HCT116 (cell line): ENCODE data around the gene TMEM139. TPM values are rescaled to one million over a fixed set of nuclear protein-coding genes. Genes with fewer than 3 reads are reported as not detected.

Experiments used
- ATAC-seq: fragments of 200-7000 bp; cut with Tn5 transposase; 2 replicates; pipeline ENCODE4 v1.9.1; 2020; ENCODE audit warnings: mild to moderate bottlenecking, moderate library complexity
- BruUV-seq: library from RNA; stranded (reverse); fragments of 400-500 nt; replicated peaks from 2 replicates; lab custom pipeline; 2021; lab: Mats Ljungman, UMichigan
- CTCF ChIA-PET: fragments of 300-600 bp; sonication (Branson Sonifier 250); formaldehyde crosslinking; loops from one replicate; lab custom pipeline; 2021; ENCODE audit warnings: antibody characterized with exemption; lab: Charles Lee
- POLR2A ChIA-PET: fragments of 300-600, 350-600 bp; sonication (Branson Sonifier 250); formaldehyde crosslinking; loops from one replicate; lab custom pipeline; 2021; ENCODE audit warnings: antibody characterized with exemption; lab: Charles Lee
- RAD21 ChIA-PET, 2 experiments: fragments of 300-600 bp; sonication (Branson Sonifier 250); formaldehyde crosslinking; loops; one replicate each; lab custom pipeline; 2023; ENCODE audit warnings: low total read pairs in 2 of 2; ENCODE audit not compliant: uncharacterized antibody in 2 of 2, unreplicated experiment in 2 of 2, low non-redundant PET in 1 of 2; lab: Charles Lee
- DNase-seq: peaks from one replicate; pipeline ENCODE4 v3.0.0-alpha.2; 2010; ENCODE audit warnings: low read depth, low spot score
- H2AFZ ChIP-seq: fragments of 200-600 bp; shearing (Covaris generic), sonication (generic); 2 replicates; pipeline ENCODE4 v1.6.1; 2017; ENCODE audit warnings: low read depth, mixed run types, mixed read lengths, antibody characterized with exemption, low read length; ENCODE audit not compliant: poor library complexity, severe bottlenecking
- H3K27ac ChIP-seq: 2 replicates; pipeline ENCODE4 v1.5.1; 2012; ENCODE audit warnings: low read depth, low read length
- H3K27me3 ChIP-seq: fragments of 200-600 bp; sonication (generic); 2 replicates; pipeline ENCODE4 v1.6.1; 2016; ENCODE audit warnings: mixed run types, low read length, mixed read lengths; ENCODE audit not compliant: insufficient read depth
- H3K36me3 ChIP-seq, 2 experiments: fragments of 200-500 bp in 1 of 2; fragments of 200-600 bp in 1 of 2; sonication (Bioruptor generic) in 1 of 2; sonication (generic) in 1 of 2; 2 replicates each; pipeline versions ENCODE4 v1.5.1 to v1.6.1; 2014 to 2016; ENCODE audit warnings: low read length in 2 of 2, inconsistent platforms in 1 of 2, mixed read lengths in 1 of 2, mixed run types in 1 of 2; ENCODE audit not compliant: insufficient read depth in 2 of 2, control insufficient read depth in 1 of 2
- H3K4me1 ChIP-seq, 2 experiments: fragments of 200-600 bp in 1 of 2; sonication (generic) in 1 of 2; 2 replicates each; pipeline versions ENCODE4 v1.5.1 to v1.6.1; 2012 to 2017; ENCODE audit warnings: low read length in 2 of 2, inconsistent platforms in 1 of 2, mild to moderate bottlenecking in 1 of 2, mixed read lengths in 1 of 2, mixed run types in 1 of 2, moderate library complexity in 1 of 2; ENCODE audit not compliant: insufficient read depth in 2 of 2, control insufficient read depth in 1 of 2
- H3K4me2 ChIP-seq: fragments of 200-600 bp; sonication (generic); 2 replicates; pipeline ENCODE4 v1.6.1; 2017; ENCODE audit warnings: mixed run types, low read length, mixed read lengths
- H3K4me3 ChIP-seq, 2 experiments: fragments of 200-600 bp in 1 of 2; sonication (generic) in 1 of 2; replicated peaks in 1 of 2; 2 replicates each; pipeline ENCODE4 v1.5.1; 2011 to 2016; ENCODE audit warnings: low read length in 2 of 2, control low read depth in 1 of 2, low read depth in 1 of 2, mild to moderate bottlenecking in 1 of 2, mixed read lengths in 1 of 2, mixed run types in 1 of 2
- H3K79me2 ChIP-seq: fragments of 200-600 bp; sonication (generic); 2 replicates; pipeline ENCODE4 v1.6.1; 2017; ENCODE audit warnings: mild to moderate bottlenecking, mixed run types, low read length, moderate library complexity, mixed read lengths; ENCODE audit not compliant: insufficient read depth
- H3K9ac ChIP-seq: fragments of 200-600 bp; sonication (generic); 2 replicates; pipeline ENCODE4 v1.6.1; 2016; ENCODE audit warnings: low read length, mixed read lengths
- H3K9me2 ChIP-seq: fragments of 200-600 bp; sonication (generic), shearing (Covaris generic); 2 replicates; pipeline ENCODE4 v1.6.1; 2017; ENCODE audit warnings: mixed run types, mild to moderate bottlenecking, moderate library complexity; ENCODE audit not compliant: insufficient read depth
- H3K9me3 ChIP-seq, 2 experiments: fragments of 200-500 bp in 1 of 2; fragments of 200-600 bp in 1 of 2; sonication (Bioruptor generic) in 1 of 2; sonication (generic) in 1 of 2; 2 replicates each; pipeline ENCODE4 v1.6.1; 2014 to 2017; ENCODE audit warnings: low read length in 2 of 2, mixed read lengths in 2 of 2, inconsistent platforms in 1 of 2, low read depth in 1 of 2, mild to moderate bottlenecking in 1 of 2, mixed run types in 1 of 2, moderate library complexity in 1 of 2; ENCODE audit not compliant: control insufficient read depth in 1 of 2, insufficient read depth in 1 of 2
- H4K20me1 ChIP-seq: fragments of 200-600 bp; sonication (generic), shearing (Covaris generic); 2 replicates; pipeline ENCODE4 v1.6.1; 2017; ENCODE audit warnings: mixed run types, mild to moderate bottlenecking, moderate library complexity; ENCODE audit not compliant: insufficient read depth
- CEBPB ChIP-seq: IDR thresholded peaks from 2 replicates; pipeline ENCODE4 v1.6.1; 2012; ENCODE audit warnings: low read depth
- CTCF ChIP-seq, 3 experiments: fragments of 200-600 bp in 1 of 3; sonication (generic) in 1 of 3; IDR thresholded peaks in 2 of 3; conservative IDR thresholded peaks in 1 of 3; 2 replicates each; pipeline ENCODE4 v1.5.1; 2012 to 2017; ENCODE audit warnings: low read depth in 2 of 3, low read length in 2 of 3, antibody characterized with exemption in 1 of 3, borderline replicate concordance in 1 of 3, control low read depth in 1 of 3, mild to moderate bottlenecking in 1 of 3, mixed read lengths in 1 of 3, mixed run types in 1 of 3, moderate library complexity in 1 of 3; ENCODE audit not compliant: insufficient read depth in 1 of 3
- EGR1 ChIP-seq: IDR thresholded peaks from 2 replicates; pipeline ENCODE4 v1.6.1; 2012; ENCODE audit warnings: low read depth
- ELF1 ChIP-seq: IDR thresholded peaks from 2 replicates; pipeline ENCODE4 v1.6.1; 2012; ENCODE audit warnings: low read depth, borderline replicate concordance
- EZH2 ChIP-seq: fragments of 200-600 bp; sonication (generic); IDR thresholded peaks from 2 replicates; pipeline ENCODE4 v1.6.1; 2017; ENCODE audit warnings: antibody characterized with exemption, mixed run types
- EZH2phosphoT487 ChIP-seq: fragments of 200-600 bp; IDR thresholded peaks from 2 replicates; pipeline ENCODE4 v1.6.1; 2018; ENCODE audit warnings: antibody characterized with exemption, borderline replicate concordance
- MAX ChIP-seq: IDR thresholded peaks from 2 replicates; pipeline ENCODE4 v1.6.1; 2012
- POLR2AphosphoS5 ChIP-seq: IDR thresholded peaks from 2 replicates; pipeline ENCODE4 v1.6.1; 2011; ENCODE audit warnings: mild to moderate bottlenecking, low read depth, low read length, moderate library complexity
- RAD21 ChIP-seq: IDR thresholded peaks from 2 replicates; pipeline ENCODE4 v1.6.1; 2012; ENCODE audit warnings: low read depth, mild to moderate bottlenecking
- SIN3A ChIP-seq: IDR thresholded peaks from 2 replicates; pipeline ENCODE4 v1.6.1; 2012; ENCODE audit warnings: low read depth
- TCF7L2 ChIP-seq: IDR thresholded peaks from 2 replicates; pipeline ENCODE4 v1.7.0; 2011; ENCODE audit warnings: borderline replicate concordance, inconsistent platforms; ENCODE audit not compliant: insufficient read depth, insufficient read length; ENCODE audit errors: extremely low read depth
- YY1 ChIP-seq: IDR thresholded peaks from 2 replicates; pipeline ENCODE4 v1.6.1; 2011; ENCODE audit warnings: low read length, low read depth, moderate library complexity, mild to moderate bottlenecking; ENCODE audit not compliant: insufficient replicate concordance; ENCODE audit errors: extremely low read depth
- ZBTB33 ChIP-seq: IDR thresholded peaks from 2 replicates; pipeline ENCODE4 v1.6.1; 2011; ENCODE audit warnings: mild to moderate bottlenecking, low read length, moderate library complexity; ENCODE audit not compliant: insufficient replicate concordance; ENCODE audit errors: extremely low read depth
- ZFX ChIP-seq: fragments of 450-650 bp; IDR thresholded peaks from 2 replicates; pipeline ENCODE4 v1.6.1; 2017
- intact Hi-C: fragments of 100-400 bp; cut with micrococcal nuclease; formaldehyde crosslinking; loops from 2 replicates; pipeline ENCODE4 v1.10.0; 2022
- total RNA-seq: library from RNA; stranded (reverse); gene quantifications from one replicate; pipeline ENCODE4 v1.2.1, GENCODE V29; 2021; ENCODE audit not compliant: unreplicated experiment

TMEM139 gene
- total RNA-seq, 1 experiment from 2014 or later = 9.9 TPM

GRCh38 chr7:143337216-143337615, 52.5 kb downstream of the TMEM139 start:
- Histone ChIP-seq H3K9me2 (no peaks in the 10 kb centered on the region), H3K79me2 (no peaks in the 10 kb centered on the region), H2AFZ (no peak overlapping the region), H3K4me2 (no peak overlapping the region), H3K4me3 (no peak overlapping the region), H3K27ac (no peak overlapping the region), H3K9me3 (no peaks in the 10 kb centered on the region), H3K36me3 (no peaks in the 10 kb centered on the region), H4K20me1 (no peaks in the 10 kb centered on the region), H3K4me1 (peaks cover 0 to 8% of the 10 kb centered on the region in 2 experiments; a peak in 2 of 4 replicates), H3K9ac (no peak overlapping the region), H3K27me3 (0 out of 2 replicates have a peak, but pooled peaks cover 6% of the 10 kb centered on the region)
- ChIA-PET POLR2A (no interaction called here), RAD21 (no interaction called here), CTCF (interaction anchor here (1.7 kb wide), 1 partner anchor 8 kb away, joined by 14 read pairs; no protein-coding TSS in a partner anchor)
- ATAC-seq = no peak
- no peak for TF ChIP-seq EZH2
- no peak for TF ChIP-seq MAX
- no peak for TF ChIP-seq YY1
- no peak for TF ChIP-seq ZBTB33
- TF ChIP-seq CEBPB = no peak
- TF ChIP-seq POLR2AphosphoS5 = no peak
- TF ChIP-seq TCF7L2 = no peak
- no peak for TF ChIP-seq EGR1
- TF ChIP-seq RAD21 = no peak
- TF ChIP-seq ELF1 = no peak
- no peak for TF ChIP-seq EZH2phosphoT487
- TF ChIP-seq SIN3A = no peak
- TF ChIP-seq CTCF (IDR thresholded peaks at IDR 0.05 in 2 of 3, conservative IDR thresholded peaks at IDR 0.05 in 1 of 3; ENCODE audit: borderline replicate concordance in 1 of 3, insufficient read depth in 1 of 3, low read depth in 2 of 3, low read length in 2 of 3) = no peak
- TF ChIP-seq ZFX = no peak
- intact Hi-C loops = no loop called here
- no peak for DNase-seq
- no TSS peak for BruUV-seq

Other genes with a start within 250 kb of the TMEM139 start
- not detected for gene OR6V1, start 232.6 kb upstream of the TMEM139 start, total RNA-seq
- gene PIP, start 152.9 kb upstream of the TMEM139 start, total RNA-seq = not detected
- not detected for gene TAS2R39, start 101.5 kb upstream of the TMEM139 start, total RNA-seq
- not detected for gene TAS2R40, start 62.9 kb upstream of the TMEM139 start, total RNA-seq
- gene GSTK1, start 21.5 kb upstream of the TMEM139 start, total RNA-seq = 83.6 TPM
- gene CASP2, start 3.4 kb downstream of the TMEM139 start, total RNA-seq = 64.1 TPM
- gene CLCN1, start 31.2 kb downstream of the TMEM139 start, total RNA-seq = 0.47 TPM
- 0.20 TPM for gene FAM131B, start 77.8 kb downstream of the TMEM139 start, total RNA-seq
- 144 TPM for gene ZYX, start 96.4 kb downstream of the TMEM139 start, total RNA-seq
- gene EPHA1, start 123.9 kb downstream of the TMEM139 start, total RNA-seq = 29.9 TPM
- gene TAS2R60, start 158.5 kb downstream of the TMEM139 start, total RNA-seq = not detected
- gene TAS2R41, start 192.9 kb downstream of the TMEM139 start, total RNA-seq = not detected